Activated CD8-positive, alpha-beta memory T cell treated with anti-CD3 and anti-CD28 coated beads for 48 hours (primary cell): Measurements from ENCODE around the gene FOXR1.
A peak's percentile ranks its signal among the peaks of the same experiment; 100 is the strongest.
"Not testable (repeated sequence)": the region's sequence is repeated elsewhere in the genome, so short reads cannot be mapped to it uniquely, and the experiment has no call there.

Source experiments
- DNase-seq, 3 experiments: peaks; one replicate each; pipeline ENCODE4 v3.0.0-alpha.2; 2020; ENCODE audit warnings: low read depth in 2 of 3, low spot score in 2 of 3

The FOXR1 gene

DNA sequence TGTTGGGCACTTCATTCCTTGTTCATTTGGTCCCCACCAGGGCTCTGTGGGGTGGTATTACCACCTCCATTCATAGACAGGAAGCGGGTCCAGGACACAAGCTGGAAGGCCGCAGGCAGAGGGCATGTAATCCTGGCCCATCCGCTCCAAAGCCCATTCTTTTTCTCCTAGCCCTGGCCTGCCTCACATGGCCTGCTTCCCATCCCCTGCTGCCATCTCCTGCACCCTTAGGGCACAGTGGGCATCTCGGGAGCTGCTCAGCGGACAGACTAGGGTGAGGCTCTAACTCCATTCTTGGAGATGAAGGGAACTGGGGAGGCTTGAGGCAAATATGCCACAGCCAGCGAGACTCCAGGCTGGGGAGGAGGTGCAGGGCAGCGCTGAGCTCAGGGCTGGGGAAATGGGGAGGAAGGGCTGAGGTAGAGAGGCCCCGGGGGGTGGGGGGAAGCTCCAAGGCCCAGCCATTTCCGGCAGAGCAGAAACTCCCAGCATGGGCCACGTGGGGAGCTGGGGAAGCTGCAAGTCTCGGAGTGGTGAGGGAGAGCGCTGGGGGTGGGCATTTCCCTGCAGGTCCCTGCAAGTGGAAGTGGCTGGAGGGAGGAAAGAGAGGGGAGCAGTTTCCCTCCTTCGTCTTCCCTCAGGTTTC lies 31.5 kb upstream of the FOXR1 start:
- DNase-seq: no peak

DNA sequence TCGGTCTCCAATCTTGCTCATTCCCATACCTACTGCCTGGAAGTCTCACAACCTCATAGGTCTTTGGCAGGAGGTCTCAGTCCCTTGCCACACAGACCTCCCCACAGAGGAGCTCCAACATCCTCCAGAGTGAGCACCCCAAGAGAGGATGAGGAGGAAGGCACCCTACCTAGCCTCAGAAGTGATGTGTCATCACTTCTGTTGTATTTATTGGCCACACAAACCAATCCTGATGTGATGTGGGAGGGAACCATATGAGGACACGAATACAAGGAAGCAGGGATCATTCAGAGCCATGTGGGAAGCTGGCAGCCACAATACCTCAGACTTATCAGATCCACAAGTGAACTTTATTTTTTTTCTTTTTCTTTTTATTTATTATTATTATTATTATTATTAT lies 24.5 kb upstream of the FOXR1 start:
- no peak for DNase-seq

GRCh38 chr11:118948000-118948399 lies 23.6 kb upstream of the FOXR1 start:
- DNase-seq: no peak

DNA sequence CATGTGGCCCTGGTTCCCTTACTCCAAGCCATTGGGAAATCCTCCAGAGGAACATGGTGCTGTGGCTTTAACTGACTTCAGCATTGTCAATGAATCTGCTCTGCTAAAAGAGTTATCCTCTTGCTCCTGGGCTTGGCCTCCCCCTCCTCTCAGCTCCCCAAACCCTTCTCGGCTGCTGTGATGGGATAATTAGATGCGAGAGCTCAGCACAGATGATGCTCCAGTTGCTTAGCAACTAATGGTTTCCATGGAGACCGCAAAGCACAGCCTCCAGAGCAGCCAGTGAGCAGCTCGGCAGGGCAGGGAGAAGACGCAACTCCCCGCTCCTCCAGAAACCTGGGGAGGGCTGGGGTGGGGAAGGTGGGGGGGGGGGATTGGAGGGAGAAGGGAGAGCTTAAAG lies 18.3 kb upstream of the FOXR1 start:
- DNase-seq: no peak

- not testable (repeated sequence) for DNase-seq
Measured at GRCh38 chr11:118953976-118954375, 17.6 kb upstream of the FOXR1 start.

DNA sequence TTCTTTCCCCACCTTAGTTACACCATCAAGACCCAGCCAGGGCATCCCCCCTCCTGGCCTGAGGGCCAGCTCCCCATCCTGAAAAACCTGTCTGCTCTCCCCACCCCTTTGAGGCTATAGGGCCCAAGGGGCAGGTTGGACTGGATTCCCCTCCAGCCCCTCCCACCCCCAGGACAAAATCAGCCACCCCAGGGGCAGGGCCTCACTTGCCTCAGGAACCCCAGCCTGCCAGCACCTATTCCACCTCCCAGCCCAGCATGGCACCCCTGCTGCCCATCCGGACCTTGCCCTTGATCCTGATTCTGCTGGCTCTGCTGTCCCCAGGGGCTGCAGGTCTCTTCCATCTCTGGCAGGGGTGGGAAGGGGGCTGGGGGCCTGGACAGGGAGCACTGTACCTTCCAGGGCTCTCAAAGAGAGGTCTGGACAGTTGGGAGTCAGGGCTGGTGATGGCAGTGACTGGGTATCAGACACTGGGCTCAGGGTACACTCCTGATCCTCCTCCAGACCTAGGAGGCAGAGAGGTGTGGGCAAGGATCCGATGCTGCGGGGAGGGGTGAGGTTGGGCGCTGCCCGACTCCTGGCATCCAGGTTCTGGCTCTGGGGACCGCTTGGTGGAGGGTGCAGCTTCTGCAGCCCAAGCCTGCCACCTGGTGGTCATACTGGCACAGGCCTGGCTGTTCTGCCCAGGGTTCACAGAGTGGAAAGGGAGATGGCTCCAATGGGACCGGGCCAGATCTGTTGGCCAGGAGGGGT lies 15.3 kb upstream of the FOXR1 start, which contains the start of gene UPK2:
TSS of gene UPK2 (plus strand) at position 205 of the 753 bp plus-strand sequence. CDS start at position 258, 53 bp downstream.
- peak; percentile 58 to 89 (median 81) for DNase-seq

GRCh38 chr11:118956847-118957469 lies 14.6 kb upstream of the FOXR1 start:
- no peak for DNase-seq

DNA sequence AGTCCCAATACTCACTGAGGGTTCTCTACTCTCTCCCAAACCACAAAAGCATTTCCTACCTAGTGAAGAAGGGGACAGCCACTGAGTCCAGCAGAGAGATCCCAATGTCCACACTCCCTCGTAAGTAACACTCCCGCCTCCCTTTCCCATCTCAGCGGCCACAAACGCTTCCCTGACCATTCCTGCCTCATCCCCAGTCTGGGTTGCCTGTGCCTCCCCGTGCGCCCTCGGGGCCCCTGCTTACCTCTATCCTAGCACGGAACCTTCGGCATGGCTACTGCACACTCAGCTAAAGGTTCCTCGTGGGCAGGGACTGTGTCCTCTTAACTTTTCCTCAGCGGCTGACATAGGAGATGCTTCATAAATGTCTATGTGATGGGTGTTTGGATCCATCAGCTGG lies 14.0 kb upstream of the FOXR1 start:
- DNase-seq: no peak

DNA sequence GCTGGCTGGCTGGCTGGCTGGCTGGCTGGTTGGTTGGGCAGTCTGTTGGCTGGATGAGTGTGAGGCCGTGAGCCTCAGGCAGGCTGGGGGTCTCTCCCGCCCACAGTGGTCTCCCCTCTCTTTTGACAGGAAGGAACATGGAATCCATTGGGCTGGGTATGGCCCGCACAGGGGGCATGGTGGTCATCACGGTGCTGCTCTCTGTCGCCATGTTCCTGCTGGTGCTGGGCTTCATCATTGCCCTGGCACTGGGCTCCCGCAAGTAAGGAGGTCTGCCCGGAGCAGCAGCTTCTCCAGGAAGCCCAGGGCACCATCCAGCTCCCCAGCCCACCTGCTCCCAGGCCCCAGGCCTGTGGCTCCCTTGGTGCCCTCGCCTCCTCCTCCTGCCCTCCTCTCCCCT lies 13.6 kb upstream of the FOXR1 start:
- DNase-seq: no peak

- no peak for DNase-seq
Measured at GRCh38 chr11:118958577-118958976, 13.0 kb upstream of the FOXR1 start.

GRCh38 chr11:118961189-118961588 lies 10.4 kb upstream of the FOXR1 start:
- no peak for DNase-seq

- DNase-seq: no peak
Measured at GRCh38 chr11:118961591-118961990, 10.0 kb upstream of the FOXR1 start.

- not testable (repeated sequence) for DNase-seq
Measured at GRCh38 chr11:118969508-118969907, 2.1 kb upstream of the FOXR1 start.

- no peak for DNase-seq
Measured at GRCh38 chr11:118973985-118974384, 2.4 kb downstream of the FOXR1 start.

DNA sequence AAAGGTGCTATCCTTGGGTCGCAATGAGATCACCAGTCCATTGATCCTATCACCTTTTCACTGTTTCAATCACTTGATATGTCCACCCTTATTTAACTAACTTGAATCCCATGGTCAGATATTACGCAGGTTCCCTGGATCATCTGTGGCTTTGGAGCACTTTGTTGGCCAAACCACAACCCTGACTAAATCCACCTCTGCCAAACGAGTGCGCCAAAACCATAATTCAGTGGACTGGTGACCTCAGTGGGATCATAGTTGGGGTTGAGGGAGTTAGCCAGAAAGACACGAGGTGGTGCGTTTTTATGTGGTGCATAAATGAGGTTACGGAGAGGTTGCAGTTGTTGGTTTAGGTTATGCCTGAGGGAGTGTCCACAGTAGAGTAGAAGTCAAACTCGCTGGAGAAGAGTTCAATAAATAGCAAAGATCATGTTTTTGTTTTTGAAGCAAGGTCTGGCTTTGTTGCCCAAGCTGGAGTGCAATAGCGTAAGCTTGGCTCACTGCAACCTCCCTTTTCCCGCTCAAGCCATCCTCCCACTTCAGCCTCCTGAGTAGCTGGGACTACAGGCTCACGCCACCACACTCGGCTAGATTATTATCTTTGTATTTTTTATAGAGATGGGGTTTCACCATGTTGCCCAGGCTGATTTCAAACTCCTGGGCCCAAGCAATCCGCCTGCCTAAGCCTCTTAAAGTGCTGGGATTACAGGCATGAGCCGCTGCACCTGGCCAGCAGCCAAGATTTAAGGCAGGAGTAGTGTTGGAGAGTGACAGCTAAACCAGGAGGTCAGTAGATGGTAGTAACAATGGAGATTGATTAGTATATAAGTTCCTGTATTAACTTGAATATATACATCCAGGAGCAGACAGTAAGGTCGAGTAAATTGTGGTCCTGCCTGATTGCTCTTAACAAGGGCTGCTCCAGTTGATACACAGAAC lies 4.5 kb downstream of the FOXR1 start:
- DNase-seq: no peak

GRCh38 chr11:118979434-118979833 lies 7.9 kb downstream of the FOXR1 start:
- no peak for DNase-seq

- no peak for DNase-seq
Measured at GRCh38 chr11:118980191-118980881, 8.8 kb downstream of the FOXR1 start.

- not testable (repeated sequence) for DNase-seq
Measured at GRCh38 chr11:118984337-118984736, 12.8 kb downstream of the FOXR1 start.

DNA sequence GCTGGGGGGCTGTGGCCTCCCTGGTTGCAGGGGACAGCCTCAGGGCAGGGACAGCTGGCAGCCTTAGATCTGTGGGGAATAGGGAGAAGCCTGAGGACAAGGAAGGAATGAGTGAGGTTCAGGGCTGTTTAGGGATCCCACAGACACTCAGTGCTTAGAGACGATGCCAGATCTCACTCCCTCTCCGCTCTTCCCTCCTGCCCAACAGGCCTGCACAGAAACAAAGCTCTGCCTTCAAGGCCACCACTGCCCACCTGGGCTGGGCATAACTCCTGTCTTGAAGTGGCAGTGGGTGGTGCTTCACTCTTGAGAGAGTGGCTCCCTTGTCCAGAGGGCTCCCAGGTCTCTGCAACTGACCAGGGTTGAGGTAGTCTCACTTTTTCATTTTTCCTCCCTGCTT lies 13.3 kb downstream of the FOXR1 start:
- no peak for DNase-seq

- DNase-seq: no peak
Measured at GRCh38 chr11:118988280-118988679, 16.7 kb downstream of the FOXR1 start.
